ENCODE results near the gene MNT. TPM values are rescaled to one million over a fixed set of nuclear protein-coding genes. Genes with fewer than 3 reads are reported as not detected.

Gene MNT
- total RNA-seq, 2 experiments from 2014 or later: 16.0 to 19.3 TPM

GRCh38 chr17:2361010-2361760, 39.7 kb downstream of the MNT start:
- H3K27me3 Mint-ChIP-seq: no peaks in the 10 kb centered on the region
- H3K9me3 Mint-ChIP-seq (ENCODE audit: low read depth): no peaks in the 10 kb centered on the region
- no peaks in the 10 kb centered on the region for H3K4me1 Mint-ChIP-seq
- H3K27ac Mint-ChIP-seq: no peak overlapping the region
- intact Hi-C loops (cut with DNase I, micrococcal nuclease): no loop called here
- no peak for DNase-seq
- no peak overlapping the region for H3K4me3 Mint-ChIP-seq
- POLR2A ChIA-PET: no interaction called here
- H3K36me3 Mint-ChIP-seq (ENCODE audit: low read depth): peaks cover 5% of the 10 kb centered on the region
- ATAC-seq: no peak
- CTCF ChIA-PET: interaction anchor here (0.6 to 2.4 kb wide), 4 partner anchors 8 to 206 kb away, joined by 3 to 12 read pairs (median 4); no protein-coding TSS in a partner anchor

GRCh38 chr17:2357931-2358434, 42.9 kb downstream of the MNT start:
- intact Hi-C loops (cut with DNase I, micrococcal nuclease): no loop called here
- POLR2A ChIA-PET: no interaction called here

GRCh38 chr17:2357237-2357636, 43.6 kb downstream of the MNT start:
- CTCF ChIA-PET: interaction anchor here (1.5 to 1.7 kb wide), 2 partner anchors 25 to 59 kb away, joined by 3 to 4 read pairs; no protein-coding TSS in a partner anchor

More at GRCh38 chr17:2357931-2358434, 42.9 kb downstream of the MNT start:
- no peak overlapping the region for H3K27ac Mint-ChIP-seq
- no peaks in the 10 kb centered on the region for H3K9me3 Mint-ChIP-seq (ENCODE audit: low read depth)
- no peaks in the 10 kb centered on the region for H3K27me3 Mint-ChIP-seq
- H3K4me1 Mint-ChIP-seq: peaks cover 15% of the 10 kb centered on the region
- H3K36me3 Mint-ChIP-seq (ENCODE audit: low read depth): peaks cover 5% of the 10 kb centered on the region
- DNase-seq (no peak), ATAC-seq (no peak)
- no peak overlapping the region for H3K4me3 Mint-ChIP-seq
- CTCF ChIA-PET: interaction anchor here (1.5 to 1.7 kb wide), 2 partner anchors 25 to 58 kb away, joined by 3 to 4 read pairs; no protein-coding TSS in a partner anchor

GRCh38 chr17:2354311-2354710, 46.5 kb downstream of the MNT start:
- ATAC-seq (no peak), DNase-seq (no peak)
- H3K4me1 Mint-ChIP-seq: peaks cover 16% of the 10 kb centered on the region
- intact Hi-C loops (cut with DNase I, micrococcal nuclease): loop anchor here in 1 of 2 experiments (5.0 kb wide), 1 partner anchor 302 kb away; no protein-coding TSS in a partner anchor
- CTCF ChIA-PET: interaction anchor here (0.6 to 3.8 kb wide), 11 partner anchors 11 to 180 kb away, joined by 3 to 17 read pairs (median 5); no protein-coding TSS in a partner anchor
- peaks cover 2% of the 10 kb centered on the region for H3K36me3 Mint-ChIP-seq (ENCODE audit: low read depth)
- no peak overlapping the region for H3K27ac Mint-ChIP-seq
- H3K9me3 Mint-ChIP-seq (ENCODE audit: low read depth): no peaks in the 10 kb centered on the region
- POLR2A ChIA-PET: interaction anchor here (0.9 kb wide), 1 partner anchor 28 kb away, joined by 5 read pairs; no protein-coding TSS in a partner anchor
- no peaks in the 10 kb centered on the region for H3K27me3 Mint-ChIP-seq
- no peak overlapping the region for H3K4me3 Mint-ChIP-seq

More at GRCh38 chr17:2357237-2357636, 43.6 kb downstream of the MNT start:
- no peak overlapping the region for H3K27ac Mint-ChIP-seq
- H3K4me3 Mint-ChIP-seq: no peak overlapping the region
- intact Hi-C loops (cut with DNase I, micrococcal nuclease): no loop called here
- no peaks in the 10 kb centered on the region for H3K27me3 Mint-ChIP-seq
- peaks cover 2% of the 10 kb centered on the region for H3K36me3 Mint-ChIP-seq (ENCODE audit: low read depth)
- ATAC-seq (no peak), DNase-seq (no peak)
- POLR2A ChIA-PET: no interaction called here
- no peaks in the 10 kb centered on the region for H3K9me3 Mint-ChIP-seq (ENCODE audit: low read depth)
- H3K4me1 Mint-ChIP-seq: peaks cover 16% of the 10 kb centered on the region

GRCh38 chr17:2351269-2351668, 49.6 kb downstream of the MNT start:
- CTCF ChIA-PET: interaction anchor here (1.1 to 3.8 kb wide), 2 partner anchors 15 to 31 kb away, joined by 3 to 17 read pairs; partner anchors contain the start of gene TSR1
- DNase-seq (no peak), ATAC-seq (no peak)
- H3K36me3 Mint-ChIP-seq (ENCODE audit: low read depth): no peaks in the 10 kb centered on the region
- H3K27ac Mint-ChIP-seq: no peak overlapping the region
- no peaks in the 10 kb centered on the region for H3K9me3 Mint-ChIP-seq (ENCODE audit: low read depth)
- no peaks in the 10 kb centered on the region for H3K27me3 Mint-ChIP-seq
- no peak overlapping the region for H3K4me3 Mint-ChIP-seq
- POLR2A ChIA-PET: no interaction called here
- peaks cover 16% of the 10 kb centered on the region for H3K4me1 Mint-ChIP-seq
- intact Hi-C loops (cut with DNase I, micrococcal nuclease): loop anchor here in 1 of 2 experiments (5.0 kb wide), 1 partner anchor 299 kb away; no protein-coding TSS in a partner anchor

GRCh38 chr17:2347805-2348685, 52.8 kb downstream of the MNT start:
- DNase-seq (no peak), ATAC-seq (no peak)
- POLR2A ChIA-PET: no interaction called here
- H3K4me3 Mint-ChIP-seq: no peak overlapping the region
- no peaks in the 10 kb centered on the region for H3K27me3 Mint-ChIP-seq
- CTCF ChIA-PET: interaction anchor here (0.5 to 1.0 kb wide), 3 partner anchors 263 to 291 kb away, joined by 3 to 4 read pairs (median 3); no protein-coding TSS in a partner anchor
- peaks cover 8% of the 10 kb centered on the region for H3K4me1 Mint-ChIP-seq
- no peaks in the 10 kb centered on the region for H3K9me3 Mint-ChIP-seq (ENCODE audit: low read depth)
- intact Hi-C loops (cut with DNase I, micrococcal nuclease): no loop called here
- H3K36me3 Mint-ChIP-seq (ENCODE audit: low read depth): peaks cover 4% of the 10 kb centered on the region
- no peak overlapping the region for H3K27ac Mint-ChIP-seq

GRCh38 chr17:2346475-2346874, 54.4 kb downstream of the MNT start:
- Mint-ChIP-seq H3K27ac (no peak overlapping the region), H3K27me3 (no peaks in the 10 kb centered on the region), H3K4me1 (peaks cover 8% of the 10 kb centered on the region), H3K36me3 (ENCODE audit: low read depth) (peaks cover 8% of the 10 kb centered on the region), H3K4me3 (no peak overlapping the region), H3K9me3 (ENCODE audit: low read depth) (no peaks in the 10 kb centered on the region)
- ATAC-seq (no peak), DNase-seq (no peak)
- ChIA-PET CTCF (interaction anchor here (0.6 to 1.1 kb wide), 4 partner anchors 9 to 287 kb away, joined by 3 to 5 read pairs (median 4); partner anchors contain the start of gene SGSM2), POLR2A (no interaction called here)
- intact Hi-C loops (cut with DNase I, micrococcal nuclease): no loop called here

- Mint-ChIP-seq H3K36me3 (ENCODE audit: low read depth) (peaks cover 8% of the 10 kb centered on the region), H3K4me1 (peaks cover 8% of the 10 kb centered on the region), H3K9me3 (ENCODE audit: low read depth) (no peaks in the 10 kb centered on the region), H3K4me3 (no peak overlapping the region), H3K27me3 (no peaks in the 10 kb centered on the region), H3K27ac (no peak overlapping the region)
- DNase-seq: no peak
- no peak for ATAC-seq
- ChIA-PET POLR2A (no interaction called here), CTCF (interaction anchor here (1.0 kb wide), 1 partner anchor 8 kb away, joined by 3 read pairs; no protein-coding TSS in a partner anchor)
- intact Hi-C loops (cut with DNase I, micrococcal nuclease): no loop called here
Measured at GRCh38 chr17:2344528-2344927, 56.3 kb downstream of the MNT start.

GRCh38 chr17:2343421-2343820, 57.4 kb downstream of the MNT start:
- Mint-ChIP-seq H3K27ac (no peak overlapping the region), H3K36me3 (ENCODE audit: low read depth) (peaks cover 8% of the 10 kb centered on the region), H3K4me1 (peaks cover 10% of the 10 kb centered on the region), H3K4me3 (no peak overlapping the region), H3K27me3 (no peaks in the 10 kb centered on the region), H3K9me3 (ENCODE audit: low read depth) (no peaks in the 10 kb centered on the region)
- ATAC-seq (peak; percentile 87), DNase-seq (peak; percentile 76)
- CTCF ChIA-PET: no interaction called here
- POLR2A ChIA-PET: no interaction called here
- intact Hi-C loops (cut with DNase I, micrococcal nuclease): no loop called here

- Mint-ChIP-seq H3K9me3 (ENCODE audit: low read depth) (no peaks in the 10 kb centered on the region), H3K4me3 (peak overlapping the region; percentile 68), H3K36me3 (ENCODE audit: low read depth) (peaks cover 4% of the 10 kb centered on the region), H3K27ac (peak overlapping the region; percentile 44), H3K4me1 (peaks cover 18% of the 10 kb centered on the region), H3K27me3 (no peaks in the 10 kb centered on the region)
- DNase-seq (peak; percentile 24), ATAC-seq (no peak)
- POLR2A ChIA-PET: interaction anchor here (0.7 to 3.2 kb wide), 4 partner anchors 9 to 55 kb away, joined by 3 to 16 read pairs (median 4); partner anchors contain the start of genes SMG6 and SRR
- intact Hi-C loops (cut with DNase I, micrococcal nuclease): loop anchor here (5.0 kb wide), 2 partner anchors 286 to 1299 kb away; partner anchors contain the start of genes CTNS (in 1 of the 2) and SHPK (in 1 of the 2)
- CTCF ChIA-PET: interaction anchor here (0.6 to 1.4 kb wide), 6 partner anchors 8 to 280 kb away, joined by 3 read pairs; no protein-coding TSS in a partner anchor
Measured at GRCh38 chr17:2338315-2338657, 62.6 kb downstream of the MNT start.

Data from activated CD4-positive, alpha-beta T cell treated with anti-CD3 and anti-CD28 coated beads for 36 hours (primary cell).